GM19351 (cell line): ENCODE measurements around the gene WDR46.

Source experiments
- ATAC-seq: cut with Tn5 transposase; IDR thresholded peaks from one replicate; pipeline ENCODE4 v1.9.1; 2021; ENCODE audit warnings: mild to moderate bottlenecking, moderate library complexity; ENCODE audit not compliant: unreplicated experiment

WDR46 gene

DNA sequence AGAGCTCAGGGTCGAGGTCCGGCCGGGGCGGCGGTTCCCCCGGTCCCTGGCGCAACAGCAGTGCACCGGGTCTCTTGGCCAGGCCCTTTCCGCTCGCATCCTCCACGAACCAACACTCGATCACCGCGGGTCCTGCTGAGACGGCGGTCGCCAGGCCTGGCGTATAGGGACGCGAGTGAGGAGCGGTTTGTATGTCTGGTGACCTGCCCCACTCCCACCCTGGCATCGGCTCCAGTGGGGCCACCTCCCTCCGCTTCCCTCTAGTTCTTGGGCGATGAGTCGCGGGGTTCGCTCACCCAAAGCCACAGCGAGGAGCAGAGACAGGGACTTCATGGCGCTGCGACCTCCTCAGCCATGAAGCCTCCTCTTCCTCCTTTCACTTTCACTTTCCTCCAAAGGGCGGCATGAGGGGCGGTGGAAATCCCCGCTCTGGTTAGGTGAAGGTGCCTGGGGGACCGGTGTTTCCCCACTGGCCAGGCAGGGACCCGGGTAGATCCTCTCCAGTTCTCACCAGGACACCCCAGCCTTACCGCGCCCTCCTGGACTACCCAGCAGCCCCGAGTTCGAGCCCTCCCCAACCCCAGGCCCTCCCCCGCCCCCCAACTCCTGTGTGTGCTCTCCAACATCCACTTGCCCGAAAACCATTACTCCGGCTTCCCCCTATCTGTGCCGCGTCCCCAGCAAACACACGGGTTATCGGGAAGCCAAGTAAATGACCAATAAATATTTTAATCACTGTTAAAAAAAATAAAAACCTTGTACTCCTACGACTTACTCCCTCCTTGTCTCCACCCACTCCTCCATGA is 24.9 kb upstream of the WDR46 start, which contains the start of gene TAPBP:
TAPBP (minus strand) TSS at position 370 of the 806 bp plus-strand sequence; CDS start at position 333, 37 bp downstream.
- no peak for ATAC-seq

DNA sequence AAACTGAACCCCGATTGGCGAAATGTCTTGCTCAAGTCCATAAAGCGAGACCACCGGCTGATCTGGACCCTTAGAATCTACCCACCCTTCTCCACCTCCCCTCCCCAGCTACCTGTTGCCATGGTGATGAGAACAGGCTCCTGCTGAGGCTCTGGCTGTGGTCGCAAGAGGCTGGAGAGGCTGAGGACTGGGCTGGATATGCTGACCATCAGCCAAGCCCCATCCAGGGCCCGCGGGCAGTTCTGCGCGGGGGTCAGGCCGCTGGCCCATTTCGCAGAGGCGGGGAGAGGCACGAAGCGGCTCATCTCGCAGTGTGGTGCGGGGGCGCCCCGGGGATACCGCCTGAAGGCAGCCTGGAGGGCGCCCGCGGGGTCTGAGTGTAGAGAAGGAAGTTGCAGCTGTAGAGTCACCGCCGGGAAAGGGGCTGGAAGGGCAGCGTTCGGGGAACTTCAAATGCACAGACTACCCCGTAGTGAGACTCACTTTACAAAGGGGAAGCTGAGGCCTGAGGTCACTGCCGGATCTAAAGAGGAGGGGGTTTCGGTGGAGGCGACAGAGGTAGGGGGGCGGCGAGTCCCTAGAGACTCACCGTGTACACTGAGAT is 24.2 kb upstream of the WDR46 start:
- ATAC-seq, result no peak

DNA sequence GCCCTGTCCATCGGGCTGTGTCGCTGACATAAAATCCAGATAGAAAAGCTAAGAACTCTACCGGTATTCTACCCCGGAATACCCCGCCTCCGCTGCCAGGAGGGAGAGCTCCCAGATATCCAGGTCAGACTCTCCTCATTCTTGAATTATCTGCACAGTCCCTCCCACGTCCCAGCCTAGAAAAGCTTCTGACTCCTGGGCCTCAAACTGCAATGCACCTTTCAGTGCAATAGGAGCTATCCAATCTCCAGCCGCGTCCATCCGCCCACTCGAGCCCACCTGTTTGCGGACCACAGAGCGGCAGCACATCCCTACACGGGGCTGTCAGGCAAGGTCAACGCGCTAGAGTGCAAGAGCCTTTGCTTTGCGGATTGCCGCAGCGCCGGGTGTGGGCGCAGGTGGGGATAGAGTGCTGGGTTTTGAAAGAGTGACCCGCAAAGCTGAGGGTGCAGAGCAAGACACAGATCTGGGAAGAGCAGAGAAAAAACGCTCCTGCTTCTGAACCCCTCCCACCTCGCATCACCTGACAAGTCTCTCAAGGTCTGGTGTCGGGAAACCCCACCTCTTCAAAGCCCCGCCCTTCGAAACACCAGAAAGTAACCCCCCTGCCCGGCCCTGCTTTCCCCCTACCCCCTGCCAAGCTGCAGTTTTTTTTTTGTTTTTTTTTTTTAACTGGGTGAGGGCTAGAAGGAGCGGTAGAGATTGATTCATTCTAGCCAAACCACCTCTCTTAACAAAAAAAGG is 23.5 kb upstream of the WDR46 start:
- no peak for ATAC-seq

DNA sequence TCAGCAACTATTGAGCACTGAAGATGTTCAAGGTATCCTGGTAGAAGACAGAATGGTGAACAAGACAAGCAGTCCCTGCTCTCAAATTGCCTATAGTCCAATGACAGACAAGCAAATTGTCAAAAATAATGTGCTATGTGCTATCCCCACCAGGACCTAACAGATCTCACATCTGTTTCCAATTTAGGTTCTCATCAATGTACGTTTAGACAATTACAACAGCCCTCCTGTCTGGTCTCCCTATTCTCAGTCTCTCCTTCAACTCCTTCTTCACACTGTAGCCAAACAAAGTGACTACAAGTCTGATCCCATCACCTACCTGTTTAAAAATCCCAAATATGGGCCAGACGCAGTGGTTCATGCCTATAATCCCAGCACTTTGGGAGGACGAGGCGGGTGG is 17.3 kb upstream of the WDR46 start:
- no peak for ATAC-seq

DNA sequence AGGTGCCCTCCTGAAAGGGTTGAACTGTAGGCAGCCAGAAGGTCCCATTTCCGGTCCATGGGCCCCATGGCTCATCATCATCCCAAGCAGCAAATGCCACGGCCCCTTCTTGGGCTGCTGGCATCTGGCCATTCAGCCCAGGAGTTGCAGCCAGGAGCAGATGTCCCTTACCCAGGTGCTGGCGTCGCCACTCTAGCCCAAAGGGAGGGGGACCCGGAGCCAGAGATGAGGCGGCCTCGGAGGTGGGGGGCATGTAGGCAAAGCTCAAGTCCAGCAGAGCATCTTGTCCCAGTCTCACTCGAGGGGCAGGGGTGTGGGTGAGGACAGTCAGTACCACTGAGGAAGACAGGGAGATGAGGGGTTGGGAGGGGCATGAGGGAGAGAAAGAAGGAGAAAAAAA is 16.0 kb upstream of the WDR46 start:
- ATAC-seq, result no peak

DNA sequence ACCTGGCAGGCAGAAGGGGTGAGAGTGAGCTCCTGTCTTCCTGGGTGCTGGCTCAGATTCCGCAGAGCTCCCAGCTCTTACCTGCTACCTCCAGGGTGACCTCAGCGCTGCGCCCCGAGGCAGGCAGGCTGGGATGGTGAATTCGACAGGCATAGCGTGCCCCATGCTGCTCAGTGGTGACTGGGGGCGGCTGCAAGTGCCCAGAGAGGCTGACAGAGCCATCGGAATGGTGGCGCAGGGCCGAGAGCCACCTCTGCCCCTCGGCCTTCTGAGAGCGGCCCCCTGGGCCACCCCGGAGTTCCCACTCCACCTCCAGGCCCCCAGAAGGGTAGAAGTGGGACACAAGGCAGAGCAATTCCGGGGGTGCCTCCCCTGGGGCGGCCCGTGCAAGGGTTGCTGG is 15.2 kb upstream of the WDR46 start:
- ATAC-seq, result no peak

DNA sequence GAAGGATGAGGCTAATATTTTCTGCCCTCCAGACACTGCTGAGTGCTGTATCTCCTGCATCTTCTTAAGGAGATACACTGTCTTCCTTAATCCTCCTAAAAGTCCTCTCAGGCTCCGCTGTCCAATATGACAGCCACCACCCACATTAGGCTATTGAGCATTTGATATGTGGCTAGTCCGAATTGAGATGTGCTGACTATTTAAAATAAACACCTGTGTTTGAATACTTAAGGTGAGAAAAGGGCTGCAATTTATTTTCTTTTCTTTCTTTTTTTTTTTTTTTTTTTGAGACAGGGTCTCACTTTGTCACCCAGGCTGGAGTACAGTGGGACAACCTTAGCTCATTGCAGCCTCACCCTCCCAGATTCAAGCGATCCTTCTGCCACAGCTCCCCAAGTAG is 12.8 kb upstream of the WDR46 start:
- no peak for ATAC-seq

DNA sequence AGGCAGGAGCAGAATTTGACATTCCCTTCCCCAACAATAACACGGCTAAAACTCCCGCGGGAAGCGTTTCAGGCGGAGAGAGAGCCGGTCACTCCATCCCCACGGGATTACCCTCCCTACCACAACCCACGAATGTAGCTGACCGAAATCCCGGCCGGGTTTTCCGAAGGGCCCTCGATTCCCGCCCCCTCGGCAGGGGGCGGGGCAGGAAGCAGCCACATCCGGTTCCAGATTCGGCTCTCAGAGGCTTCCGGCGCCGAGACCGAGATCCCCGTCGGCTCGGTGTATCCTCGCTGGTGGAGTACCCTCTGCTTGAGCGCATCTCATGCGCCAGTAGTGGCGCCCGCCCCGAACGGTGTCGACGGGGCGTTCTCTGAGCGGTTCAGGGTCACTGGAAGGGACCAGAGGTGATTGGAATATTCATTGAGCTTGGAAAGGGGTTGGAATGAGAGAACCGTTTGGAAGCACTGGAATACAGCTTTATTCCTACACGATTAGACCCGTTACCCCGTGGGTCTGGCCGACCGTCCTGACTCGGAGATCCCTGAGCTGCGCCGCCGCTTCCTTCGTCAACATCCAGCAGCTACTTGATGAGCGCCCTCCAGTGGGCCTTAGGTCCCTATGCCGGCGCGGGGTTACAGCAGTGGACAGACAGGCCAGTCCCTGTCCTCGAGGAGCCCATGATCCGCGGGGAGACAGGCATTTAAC is 10.4 kb upstream of the WDR46 start:
- peak; percentile 73 for ATAC-seq

DNA sequence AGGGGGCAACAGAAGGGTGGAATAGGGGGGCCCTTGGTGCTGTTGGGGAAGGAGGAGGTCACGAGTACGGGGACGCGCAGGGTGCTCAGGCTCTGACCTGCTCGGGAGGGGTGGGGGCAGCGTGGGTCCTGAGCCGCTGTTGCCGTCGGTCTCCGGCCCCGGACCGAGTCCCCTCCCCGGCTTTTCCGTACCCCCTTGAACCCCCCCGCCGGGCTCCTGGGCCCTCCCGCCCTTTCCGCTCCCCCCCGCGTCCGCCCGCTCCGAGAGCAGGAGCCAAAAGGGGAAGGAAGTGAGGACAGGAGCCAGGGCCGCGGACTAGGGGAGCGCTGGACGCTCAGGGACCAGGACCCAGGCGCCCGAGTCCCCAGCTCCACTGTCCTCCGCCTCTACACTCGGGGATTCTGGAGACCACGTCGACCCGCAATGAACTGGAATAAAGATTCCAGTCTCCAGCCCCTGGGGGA is 9.8 kb upstream of the WDR46 start, which contains the start of gene RGL2:
RGL2 (minus strand) TSS at position 170 of the 464 bp plus-strand sequence. CDS start 332 bp downstream, outside the sequence.
- peak; percentile 34 for ATAC-seq

DNA sequence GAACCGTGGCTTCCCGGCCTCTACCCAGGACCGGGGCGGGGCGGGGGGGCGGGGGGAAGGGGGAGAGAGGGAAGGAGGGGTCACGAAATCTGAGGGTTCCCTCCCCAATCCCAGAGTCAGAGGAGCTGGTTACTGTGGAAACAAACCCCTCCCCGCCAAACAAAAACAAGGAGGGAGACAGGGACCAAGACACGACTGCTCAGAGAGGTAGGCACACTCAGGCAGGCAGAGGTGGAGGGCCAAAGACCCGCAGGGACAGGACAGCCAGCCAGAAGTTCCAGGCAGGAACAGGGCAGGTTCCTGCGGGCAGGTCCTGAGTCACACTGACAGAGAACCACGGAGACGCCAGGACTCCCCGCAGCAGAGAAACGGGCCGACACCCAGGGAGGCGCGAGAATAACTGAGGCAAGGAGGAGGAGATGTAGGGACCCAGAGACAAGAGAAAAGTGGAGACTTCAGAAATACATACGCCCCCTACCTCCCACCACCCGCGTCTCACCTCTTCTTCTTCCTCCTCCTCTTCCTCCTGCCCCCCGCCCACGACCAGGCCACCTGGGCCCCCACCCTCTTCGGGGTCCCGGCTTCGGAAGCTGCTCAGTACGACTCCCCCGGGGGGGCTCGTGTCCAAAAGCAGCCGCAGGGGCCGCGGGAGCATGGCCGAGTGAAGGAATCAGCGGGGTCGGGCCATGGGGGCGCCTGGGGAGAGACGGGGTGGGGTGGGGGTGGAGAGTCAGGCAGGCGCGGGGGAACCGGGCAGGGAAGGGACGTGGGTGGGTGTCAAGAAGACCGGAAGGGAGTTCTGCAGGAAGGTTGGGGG is 9.1 kb upstream of the WDR46 start:
- no peak for ATAC-seq

DNA sequence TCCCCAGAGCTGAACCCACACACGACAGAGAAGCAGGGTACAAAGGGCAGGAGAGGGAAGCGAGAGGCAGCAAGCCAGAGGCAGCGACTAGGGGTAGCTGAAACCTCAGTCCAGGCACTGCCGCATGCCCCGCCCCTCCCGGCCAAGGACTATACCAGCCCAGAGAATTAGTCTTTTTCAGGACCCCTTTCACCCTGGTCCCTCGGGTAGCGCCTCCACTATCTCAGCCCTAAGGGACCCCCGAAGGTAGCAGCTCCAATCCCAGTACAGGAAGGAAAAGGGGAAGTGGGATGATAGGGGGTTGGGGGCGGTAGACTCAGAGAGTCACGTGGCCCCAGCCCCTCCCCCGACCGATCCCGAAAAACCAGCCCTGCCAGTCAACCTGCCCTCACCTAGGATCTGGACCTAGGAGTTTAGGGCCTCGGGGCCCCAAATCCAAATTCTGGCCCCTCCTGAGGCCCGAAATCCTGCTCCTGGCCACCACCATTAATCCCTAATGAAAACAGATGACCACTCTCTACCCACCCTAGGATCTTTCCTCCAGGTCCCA is 8.4 kb upstream of the WDR46 start:
- ATAC-seq, result no peak

DNA sequence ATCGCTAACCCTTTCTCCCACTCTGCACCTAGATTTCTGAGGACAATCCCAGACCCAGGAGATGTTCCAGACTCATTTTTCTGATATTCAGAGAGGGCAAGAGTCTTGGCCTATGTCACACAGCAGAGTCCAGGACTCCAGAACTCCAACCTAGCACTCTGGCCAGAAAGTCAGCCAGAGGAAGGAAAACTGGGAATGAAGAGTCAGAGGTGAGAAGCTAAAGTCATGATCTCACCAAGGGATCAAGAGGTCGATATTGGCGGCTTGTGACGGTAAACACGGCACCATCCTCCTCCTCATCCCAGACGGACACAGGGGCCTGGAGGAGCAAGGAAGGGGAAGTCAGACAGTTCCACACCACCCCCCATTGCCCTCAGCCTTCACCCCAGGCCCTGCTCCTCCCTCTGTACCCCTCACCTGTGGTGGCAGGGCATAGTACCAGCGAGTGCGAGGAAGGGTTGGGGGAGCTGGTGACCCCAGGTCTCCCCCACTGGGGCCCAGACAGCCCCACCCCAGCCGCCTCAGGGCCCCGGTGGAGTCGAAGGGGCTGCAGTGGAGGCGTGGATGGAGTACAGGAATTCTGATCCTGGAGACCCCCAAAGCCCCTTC is 7.9 kb upstream of the WDR46 start:
- ATAC-seq, result no peak

DNA sequence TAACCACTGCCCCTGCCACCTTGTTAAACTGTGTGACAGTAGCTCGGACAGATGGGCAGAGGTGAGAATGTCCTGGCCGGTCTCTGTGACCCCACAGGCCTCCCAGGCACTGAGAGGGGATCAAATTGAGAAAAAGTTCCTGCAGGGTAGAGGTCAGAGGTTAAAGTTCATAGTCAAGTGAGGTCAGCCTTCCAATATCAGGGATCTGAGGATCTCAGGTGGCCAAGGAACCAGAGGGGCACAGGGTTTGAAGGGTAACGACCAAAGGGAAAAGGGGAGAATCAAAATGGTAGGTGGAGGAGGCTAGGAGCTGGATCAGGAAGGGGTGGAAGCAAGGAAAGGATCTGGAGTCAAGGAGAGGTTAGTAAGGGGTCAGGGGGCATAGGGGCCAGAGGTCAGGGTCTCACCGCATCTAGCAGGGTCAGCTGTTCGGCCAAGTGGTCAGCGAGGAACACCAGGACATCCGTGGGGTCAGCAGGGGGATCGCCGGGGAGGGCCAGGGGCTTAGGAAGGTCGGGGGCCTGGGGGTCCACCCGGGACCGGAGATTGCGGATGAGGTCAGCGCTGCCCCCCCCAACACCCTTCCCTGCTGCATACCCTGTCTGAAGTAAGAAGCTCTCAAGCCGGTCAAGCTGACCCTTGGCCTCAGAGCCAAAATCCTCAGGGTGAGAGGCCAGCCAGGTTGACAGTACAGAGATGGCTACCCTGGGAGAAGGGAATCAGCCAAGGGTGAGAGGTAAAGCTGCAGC is 6.8 kb upstream of the WDR46 start:
- ATAC-seq, result no peak

DNA sequence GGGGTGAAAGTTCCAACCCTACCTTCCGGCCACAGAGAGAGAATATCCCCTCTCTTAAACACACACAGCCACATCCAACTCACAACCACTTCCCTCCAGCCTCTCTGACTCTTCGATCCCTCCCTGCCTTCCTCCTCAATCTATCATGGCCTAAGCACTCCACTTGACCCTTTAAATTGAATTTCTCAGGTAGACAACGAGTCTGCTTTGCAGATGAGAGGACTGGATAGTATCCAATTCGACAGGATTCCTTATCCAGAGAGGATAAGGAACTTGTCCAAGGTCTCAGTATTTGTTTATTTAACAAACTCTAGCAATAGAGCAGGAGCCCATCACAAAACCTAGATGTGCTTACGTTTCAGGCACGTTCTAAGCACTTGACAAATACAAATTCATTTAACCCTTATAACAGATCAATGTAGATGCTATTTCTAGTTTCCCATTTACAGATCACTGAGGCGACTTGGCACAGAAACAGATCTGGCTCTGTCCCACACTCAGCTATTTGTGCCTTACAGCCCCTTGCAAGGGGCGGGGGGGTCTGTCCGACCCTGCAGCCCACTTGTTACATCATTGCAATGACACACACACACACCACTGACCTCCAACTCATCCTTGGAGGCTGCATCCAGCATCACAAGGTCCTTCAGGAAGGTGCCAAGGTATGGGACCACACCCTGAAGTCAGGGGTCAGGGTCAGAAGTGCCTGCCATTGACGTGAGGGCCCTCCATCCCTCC is 5.2 kb upstream of the WDR46 start:
- no peak for ATAC-seq

DNA sequence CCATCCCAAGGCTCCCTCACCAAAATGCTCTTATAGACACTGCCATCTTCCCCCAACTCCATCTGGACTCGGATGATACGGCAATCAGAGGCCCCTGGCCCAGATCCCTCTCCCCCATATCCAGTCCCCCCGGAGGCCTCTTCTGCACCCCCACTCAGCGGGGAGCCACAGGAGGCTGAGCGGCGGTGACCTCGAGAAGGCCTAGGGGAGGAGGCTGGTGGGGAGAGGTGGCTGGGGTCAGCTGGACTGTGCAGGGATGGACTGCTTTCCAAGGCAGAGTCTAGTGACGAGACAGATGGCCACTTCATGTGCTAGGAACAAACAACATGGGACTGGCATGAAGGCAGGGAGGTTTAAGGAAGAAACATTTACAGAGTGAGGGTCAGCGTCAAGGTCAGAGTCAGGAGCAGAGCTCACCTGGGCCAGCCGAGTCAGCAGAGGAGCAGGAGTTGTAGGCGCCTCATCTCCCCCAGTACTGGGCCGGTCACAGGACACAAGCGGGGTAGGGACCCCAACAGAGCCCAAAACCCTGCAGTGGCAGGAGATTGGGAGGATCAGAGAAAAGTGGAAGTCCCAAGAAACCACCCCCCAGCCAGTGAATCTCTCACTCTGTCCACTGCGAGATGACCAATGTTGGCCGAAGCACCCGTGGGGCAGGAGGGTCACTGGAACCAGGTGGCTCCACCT is 4.1 kb upstream of the WDR46 start:
- no peak for ATAC-seq

DNA sequence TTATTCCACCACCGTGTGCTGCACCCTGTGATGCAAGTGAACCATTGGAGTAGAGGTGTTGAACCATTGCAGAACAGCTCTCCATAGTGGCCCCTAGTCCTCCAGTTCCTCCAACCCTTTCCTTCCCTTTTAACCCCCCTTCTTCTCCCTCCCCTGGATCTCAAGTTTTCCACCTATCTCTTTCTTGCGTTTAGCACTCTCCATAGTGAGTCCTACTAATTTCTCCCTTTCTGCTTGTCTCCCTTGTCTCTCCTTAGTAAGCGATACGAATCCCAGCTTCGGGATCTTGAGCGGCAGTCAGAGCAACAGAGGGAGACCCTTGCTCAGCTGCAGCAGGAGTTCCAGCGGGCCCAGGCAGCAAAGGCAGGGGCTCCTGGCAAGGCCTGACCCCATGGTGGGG is 1.4 kb upstream of the WDR46 start:
- ATAC-seq, result no peak

DNA sequence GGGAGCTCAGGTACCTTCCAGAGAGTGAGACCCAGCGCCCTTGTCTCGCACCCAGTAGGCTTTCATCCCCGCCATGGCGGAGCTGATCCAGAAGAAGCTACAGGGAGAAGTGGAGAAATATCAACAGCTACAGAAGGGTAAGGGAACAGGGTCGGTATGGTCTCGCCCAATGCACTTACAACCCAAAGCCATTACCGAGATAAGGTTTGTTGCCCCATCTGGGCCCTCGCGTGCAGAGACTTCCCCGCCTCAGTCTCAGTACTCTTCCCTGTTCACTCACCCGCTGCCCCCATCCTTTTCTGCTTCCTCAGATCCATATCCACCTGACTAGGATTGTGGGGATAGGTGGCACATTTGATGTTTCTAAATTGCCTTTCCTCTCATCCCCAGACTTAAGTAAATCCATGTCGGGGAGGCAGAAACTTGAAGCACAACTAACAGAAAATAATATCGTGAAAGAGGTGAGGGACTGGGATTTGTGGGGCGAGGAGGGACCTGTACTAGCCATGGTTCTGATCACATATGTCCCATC is 811 bp upstream of the WDR46 start:
- peak; percentile 4 for ATAC-seq
